Heart right ventricle (tissue), 16 donors: Measurements from ENCODE around the gene KCTD5. TPM values are rescaled to one million over a fixed set of nuclear protein-coding genes. Genes with fewer than 3 reads are reported as not detected.
A peak's percentile ranks its signal among the peaks of the same experiment; 100 is the strongest.

Experiments used
- ATAC-seq, 8 donors: fragments of 200-7000 bp; cut with Tn5 transposase; one replicate each; pipeline ENCODE4 v1.9.1; 2020; ENCODE audit warnings: mild to moderate bottlenecking in 8 of 8, moderate library complexity in 8 of 8, moderate number of reproducible peaks in 1 of 8
- DNase-seq, 2 donors: peaks; one replicate each; pipeline ENCODE4 v3.0.0-alpha.2; 2020
- H3K27ac ChIP-seq, 10 donors: fragments of 200-600 bp; sonication (generic) in 2 of 10; one replicate each; pipeline versions ENCODE4 v1.5.0 to v1.8.0; 2020 to 2022; ENCODE audit warnings: mild to moderate bottlenecking in 3 of 10
- H3K27me3 ChIP-seq, 7 donors: fragments of 200-600 bp; one replicate each; pipeline ENCODE4 v1.8.0; 2021 to 2022; ENCODE audit warnings: mild to moderate bottlenecking in 2 of 7
- H3K36me3 ChIP-seq, 9 donors: fragments of 200-600 bp; sonication (generic) in 1 of 9; one replicate each; pipeline versions ENCODE4 v1.5.0 to v1.8.0; 2020 to 2022; ENCODE audit warnings: mild to moderate bottlenecking in 2 of 9
- H3K4me1 ChIP-seq, 9 donors: fragments of 200-600 bp; sonication (generic) in 1 of 9; one replicate each; pipeline versions ENCODE4 v1.5.0 to v1.8.0; 2020 to 2022; ENCODE audit warnings: mild to moderate bottlenecking in 4 of 9
- H3K4me3 ChIP-seq, 10 donors: fragments of 200-600 bp; sonication (generic) in 2 of 10; one replicate each; pipeline versions ENCODE4 v1.5.0 to v1.8.0; 2020 to 2022; ENCODE audit warnings: mild to moderate bottlenecking in 7 of 10, moderate library complexity in 2 of 10
- H3K9me3 ChIP-seq, 11 donors: fragments of 200-600 bp in 10 of 11; sonication (generic) in 2 of 11; one replicate each; pipeline versions ENCODE4 v1.5.0 to v1.8.0; 2013 to 2022; ENCODE audit warnings: mild to moderate bottlenecking in 2 of 11, control low read depth in 1 of 11, moderate library complexity in 1 of 11
- WGBS, 2 donors: extraction: QIAGEN DNeasy Blood & Tissue Kit; methylation state at CpG; one replicate each; pipeline ENCODE4 v1.1.7; 2013; ENCODE audit warnings: inconsistent platforms in 1 of 2; 5-methylcytosine and 5-hydroxymethylcytosine counted together
- intact Hi-C, 10 donors: fragments of 100-400 bp; cut with DNase I; formaldehyde crosslinking; loops; one replicate each; pipeline versions ENCODE4 v1.11.1 to v1.14.2; 2022
- polyA plus RNA-seq, 2 donors: library from polyadenylated mRNA; stranded (reverse); fragments of 200-250 nt; gene quantifications; one replicate each; pipeline ENCODE4 v1.2.3, GENCODE V29; 2013
- total RNA-seq, 10 donors: library from RNA; stranded (reverse); fragmentation: NEBNext Ultra II Directional in 3 of 10; extraction: Animal tissue kit (Norgen Biotek cat#: 25700) in 3 of 10; gene quantifications; one replicate each; pipeline versions ENCODE4 v1.2.1 to v1.2.4, GENCODE V29; 2021 to 2023
- TF ChIP-seq, protein P1 (sequence below), 9 donors: fragments of 200-600 bp; sonication (generic) in 2 of 9; IDR thresholded peaks; one replicate each; pipeline versions ENCODE4 v1.5.0 to v1.8.0; 2021 to 2022; ENCODE audit warnings: antibody characterized with exemption in 9 of 9, mild to moderate bottlenecking in 5 of 9, moderate library complexity in 1 of 9
- donor health status: Arrhythmogenic right ventricular cardiomyopathy.
- donor health status: ischemic (EF 13 %, LVEDD 7.1; RV severe dilation, severe dysfunction).
- donor health status: healthy with polysubstance abuse.
- donor health status: DM: no; HTN: yes; CAD: no.
- donor health status: DM: no; HTN: no; CAD: no.
- donor health status: ischemic (EF 25% LVEDD 6.9; RV normal size, moderate dysfunction).
- donor health status: ischemic (EF 25% LVEDD 5.7; RV mildly dilated, moderate dysfunction).
- donor health status: healthy.
- donor health status: DM: yes; HTN: yes; CAD: no.
- donor health status: Ischemic cardiomyopathy.
- donor health status: ischemic (EF 35%, LVEDD 5.7; RV mildly dilated, moderate dysfunction).
- donor health status: nonischemic (EF 11% LVEDD 7.7; RV severe dilation, severe dysfunction).
- donor health status: DM: yes; HTN: yes; CAD: no.
- donor health status: PGD.
- donor health status: ischemic (EF 29% LVEDD 5.4; RV normal size, mild dysfunction).
- donor health status: nonischemic (EF 23%, LVEDD 6.1; RV moderate dilation, normal function).

KCTD5 gene
- total and polyA plus RNA-seq, 12 donors = 8.5 to 22.4 (median 11.6) TPM

DNA sequence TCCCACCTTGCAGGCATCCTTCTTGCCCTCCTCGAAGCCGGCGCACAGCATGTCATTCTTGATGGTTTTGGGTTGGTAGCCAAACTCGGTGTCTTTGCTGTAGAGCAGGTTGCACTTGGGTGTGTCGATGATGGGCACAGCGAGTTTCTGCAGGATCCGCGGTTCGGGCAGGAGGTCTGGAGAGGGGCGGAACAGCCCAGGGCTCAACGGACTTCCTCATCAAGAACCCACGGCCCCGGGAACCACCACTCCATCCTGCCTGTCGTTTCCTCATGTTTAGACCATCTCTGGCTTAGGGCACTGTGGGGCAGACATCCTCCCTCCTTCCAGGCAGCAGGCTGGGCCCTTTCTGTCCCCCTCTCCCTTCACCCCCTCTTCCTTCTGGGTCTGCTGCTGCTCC, 31.2 kb downstream of the KCTD5 start:
- Histone ChIP-seq H3K4me3 (no peak overlapping the region), H3K36me3 (peaks cover 0 to 17% (median 1%) of the 10 kb centered on the region in 9 donors), H3K27me3 (no peaks in the 10 kb centered on the region), H3K27ac (no peak overlapping the region), H3K4me1 (peaks cover 0 to 14% (median 7%) of the 10 kb centered on the region in 9 donors), H3K9me3 (no peaks in the 10 kb centered on the region)
- intact Hi-C loops = no loop called here
- 78 to 86% methylated on average over 14 of the region's 14 CpGs for WGBS, 2 donors
- ATAC-seq = no peak
- no peak for DNase-seq
- TF ChIP-seq, protein P1, sequence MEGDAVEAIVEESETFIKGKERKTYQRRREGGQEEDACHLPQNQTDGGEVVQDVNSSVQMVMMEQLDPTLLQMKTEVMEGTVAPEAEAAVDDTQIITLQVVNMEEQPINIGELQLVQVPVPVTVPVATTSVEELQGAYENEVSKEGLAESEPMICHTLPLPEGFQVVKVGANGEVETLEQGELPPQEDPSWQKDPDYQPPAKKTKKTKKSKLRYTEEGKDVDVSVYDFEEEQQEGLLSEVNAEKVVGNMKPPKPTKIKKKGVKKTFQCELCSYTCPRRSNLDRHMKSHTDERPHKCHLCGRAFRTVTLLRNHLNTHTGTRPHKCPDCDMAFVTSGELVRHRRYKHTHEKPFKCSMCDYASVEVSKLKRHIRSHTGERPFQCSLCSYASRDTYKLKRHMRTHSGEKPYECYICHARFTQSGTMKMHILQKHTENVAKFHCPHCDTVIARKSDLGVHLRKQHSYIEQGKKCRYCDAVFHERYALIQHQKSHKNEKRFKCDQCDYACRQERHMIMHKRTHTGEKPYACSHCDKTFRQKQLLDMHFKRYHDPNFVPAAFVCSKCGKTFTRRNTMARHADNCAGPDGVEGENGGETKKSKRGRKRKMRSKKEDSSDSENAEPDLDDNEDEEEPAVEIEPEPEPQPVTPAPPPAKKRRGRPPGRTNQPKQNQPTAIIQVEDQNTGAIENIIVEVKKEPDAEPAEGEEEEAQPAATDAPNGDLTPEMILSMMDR (IDR thresholded peaks at IDR 0.05) = no peak

DNA sequence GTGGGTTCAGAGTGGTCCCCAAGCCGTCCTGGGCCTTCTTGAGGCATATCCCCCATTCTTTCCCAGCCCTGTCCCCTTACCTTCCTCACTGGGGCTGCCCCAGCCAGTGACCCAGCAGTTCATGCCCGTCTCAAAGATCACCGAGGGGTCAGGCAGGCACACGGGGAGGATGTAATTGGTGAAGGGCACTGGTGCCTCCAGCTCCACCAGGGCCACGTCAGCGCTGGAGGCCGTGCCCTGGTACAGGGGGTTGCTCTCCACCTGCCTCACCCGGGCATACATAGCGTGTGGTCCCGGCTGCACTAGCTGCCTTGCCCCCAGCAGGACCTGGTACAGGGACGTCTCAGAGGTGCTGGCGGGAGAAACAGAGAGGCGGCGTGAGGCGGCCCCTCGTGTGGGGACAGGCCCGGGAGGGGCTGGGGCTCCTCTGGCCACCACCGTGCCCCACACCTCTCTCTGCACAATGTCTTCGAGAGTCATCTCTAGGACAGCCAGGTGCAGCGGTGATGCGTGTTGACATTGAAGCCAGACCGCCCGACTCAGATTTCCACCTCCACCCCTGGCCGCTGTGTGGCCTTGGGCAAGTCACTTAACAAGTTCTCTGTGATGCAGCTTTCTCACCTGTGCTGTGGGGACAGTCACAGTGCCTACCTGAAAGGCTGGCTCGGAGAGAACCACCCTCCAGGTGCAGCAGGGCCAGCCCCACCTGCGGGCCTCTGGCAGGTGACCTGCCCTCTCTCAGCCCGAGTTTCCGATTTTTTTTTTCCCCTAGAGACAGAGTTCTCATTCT, 31.9 kb downstream of the KCTD5 start:
- TF ChIP-seq, protein P1 (IDR thresholded peaks at IDR 0.05) = no peak
- ATAC-seq = no peak
- H3K4me1 ChIP-seq = peaks cover 0 to 17% (median 10%) of the 10 kb centered on the region in 9 donors
- H3K27ac ChIP-seq = no peak overlapping the region
- no peak overlapping the region for H3K4me3 ChIP-seq
- intact Hi-C loops = no loop called here
- 85 to 86% methylated on average over 28 of the region's 28 CpGs for WGBS, 2 donors
- no peaks in the 10 kb centered on the region for H3K27me3 ChIP-seq
- peaks cover 0 to 10% (median 0%) of the 10 kb centered on the region in 9 donors for H3K36me3 ChIP-seq
- DNase-seq = no peak
- H3K9me3 ChIP-seq = no peaks in the 10 kb centered on the region

DNA sequence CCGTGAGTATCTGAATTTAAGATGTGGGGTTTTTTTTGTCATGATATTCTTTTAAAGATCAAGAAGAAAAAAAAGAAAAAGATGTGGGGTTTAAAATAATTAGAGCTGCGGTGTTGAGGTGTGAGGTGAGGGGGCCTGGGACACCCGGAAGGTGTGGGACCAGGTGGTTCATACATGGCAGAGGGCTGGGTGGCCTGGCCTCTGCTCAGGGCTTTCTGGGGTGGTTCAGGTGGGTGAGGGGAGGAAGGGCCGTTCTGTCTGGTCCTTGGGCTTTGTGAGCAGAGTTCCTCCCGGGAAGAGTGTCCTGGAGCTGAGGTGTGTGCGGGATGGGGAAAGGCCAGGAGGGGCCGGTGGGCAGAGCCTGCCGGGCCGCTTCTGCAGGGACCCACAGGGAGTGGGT, 32.7 kb downstream of the KCTD5 start:
- Histone ChIP-seq H3K9me3 (no peaks in the 10 kb centered on the region), H3K27ac (no peak overlapping the region), H3K4me3 (peak overlapping the region in 1 of 10 donors; percentile 15), H3K27me3 (no peaks in the 10 kb centered on the region), H3K36me3 (peaks cover 0 to 1% (median 0%) of the 10 kb centered on the region in 9 donors), H3K4me1 (peaks cover 3 to 26% (median 17%) of the 10 kb centered on the region in 9 donors)
- 26 to 32% methylated on average over 9 of the region's 9 CpGs for WGBS, 2 donors
- ATAC-seq (no peak), DNase-seq (no peak)
- intact Hi-C loops = loop anchor here in 1 of 10 donors (5.0 kb wide), 1 partner anchor 33 kb away; the partner anchor contains the start of gene KCTD5
- TF ChIP-seq, protein P1 (IDR thresholded peaks at IDR 0.05) = no peak

DNA sequence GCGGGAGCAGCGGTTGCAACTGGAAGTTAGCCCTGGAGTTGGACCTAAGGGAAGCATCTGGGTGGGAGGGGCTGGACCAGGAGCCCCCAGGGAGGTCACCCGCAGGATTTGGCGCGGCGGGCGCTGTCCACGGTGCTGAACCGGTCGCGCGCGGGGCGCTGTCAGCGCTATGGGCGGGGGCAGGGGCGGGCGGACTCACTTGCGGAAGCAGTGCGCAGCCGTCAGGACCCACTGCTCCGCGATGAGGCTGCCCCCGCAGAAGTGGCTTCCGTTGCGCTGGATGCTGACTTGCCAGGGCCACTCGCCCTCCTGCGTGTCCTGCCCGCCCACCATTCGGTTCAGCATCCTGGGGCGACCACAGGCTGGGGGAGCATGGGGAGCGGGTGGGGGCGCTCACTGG, 33.2 kb downstream of the KCTD5 start:
- H3K9me3 ChIP-seq = no peaks in the 10 kb centered on the region
- no peaks in the 10 kb centered on the region for H3K27me3 ChIP-seq
- peaks cover 3 to 31% (median 21%) of the 10 kb centered on the region in 9 donors for H3K4me1 ChIP-seq
- intact Hi-C loops = loop anchor here in 1 of 10 donors (5.0 kb wide), 1 partner anchor 33 kb away; the partner anchor contains the start of gene KCTD5
- H3K27ac ChIP-seq = no peak overlapping the region
- ATAC-seq (peak; percentile 61 to 85 (median 72)), DNase-seq (peak; percentile 75)
- TF ChIP-seq, protein P1 (IDR thresholded peaks at IDR 0.05) = no peak
- H3K36me3 ChIP-seq = no peaks in the 10 kb centered on the region
- WGBS, 2 donors = 7 to 8% methylated on average over 23 to 33 of the region's 33 CpGs
- peak overlapping the region in 5 of 10 donors; percentile 14 to 28 (median 15) for H3K4me3 ChIP-seq
